Neural cell (in vitro differentiated cells): ENCODE data around the gene RYR1.

Source experiments
- CTCF ChIP-seq: fragments of 450-650 bp; IDR thresholded peaks from 2 replicates; pipeline ENCODE4 v1.5.1; 2014; ENCODE audit warnings: antibody characterized with exemption, mild to moderate bottlenecking, moderate library complexity; ENCODE audit not compliant: poor library complexity, severe bottlenecking
- EP300 ChIP-seq: fragments of 450-650 bp; conservative IDR thresholded peaks from 2 replicates; pipeline ENCODE4 v1.6.1; 2014; ENCODE audit warnings: antibody characterized with exemption, mild to moderate bottlenecking, moderate library complexity; ENCODE audit not compliant: poor library complexity, severe bottlenecking
- MXI1 ChIP-seq: fragments of 450-650 bp; conservative IDR thresholded peaks from 2 replicates; pipeline ENCODE4 v1.6.1; 2014; ENCODE audit warnings: antibody characterized with exemption, mild to moderate bottlenecking; ENCODE audit not compliant: poor library complexity, severe bottlenecking
- POLR2AphosphoS5 ChIP-seq: IDR thresholded peaks from 2 replicates; pipeline ENCODE4 v1.6.1; 2012
- RAD21 ChIP-seq: fragments of 450-650 bp; conservative IDR thresholded peaks from 2 replicates; pipeline ENCODE4 v1.6.1; 2014; ENCODE audit warnings: antibody characterized with exemption, mild to moderate bottlenecking, moderate library complexity
- REST ChIP-seq: IDR thresholded peaks from 2 replicates; pipeline ENCODE4 v1.6.1; 2012; ENCODE audit warnings: borderline replicate concordance
- SMC3 ChIP-seq: fragments of 450-650 bp; conservative IDR thresholded peaks from 2 replicates; pipeline ENCODE4 v1.6.1; 2014; ENCODE audit warnings: antibody characterized with exemption, mild to moderate bottlenecking, moderate library complexity; ENCODE audit not compliant: poor library complexity
- TAF1 ChIP-seq: IDR thresholded peaks from 2 replicates; pipeline ENCODE4 v1.6.1; 2012; ENCODE audit warnings: low read depth

DNA sequence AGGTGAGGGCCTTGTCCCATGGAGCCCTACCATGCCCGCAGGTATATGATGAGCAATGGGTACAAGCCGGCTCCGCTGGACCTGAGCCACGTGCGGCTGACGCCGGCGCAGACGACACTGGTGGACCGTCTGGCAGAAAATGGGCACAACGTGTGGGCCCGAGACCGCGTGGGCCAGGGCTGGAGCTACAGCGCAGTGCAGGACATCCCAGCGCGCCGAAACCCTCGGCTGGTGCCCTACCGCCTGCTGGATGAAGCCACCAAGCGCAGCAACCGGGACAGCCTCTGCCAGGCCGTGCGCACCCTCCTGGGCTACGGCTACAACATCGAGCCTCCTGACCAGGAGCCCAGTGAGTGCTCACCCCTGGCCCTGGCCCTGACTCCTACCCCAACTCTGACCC, 32.6 kb downstream of the RYR1 start:
- TF ChIP-seq CTCF (no peak), RAD21 (no peak), SMC3 (no peak), POLR2AphosphoS5 (no peak), MXI1 (no peak), EP300 (no peak), TAF1 (no peak), REST (no peak)
